K562 (cell line): ENCODE data around the gene PHF1. TPM values are rescaled to one million over a fixed set of nuclear protein-coding genes. Genes with fewer than 3 reads are reported as not detected.

Experiments used
- ATAC-seq: fragments of 200-7000 bp; cut with Tn5 transposase; 3 replicates; pipeline ENCODE4 v1.9.1; 2020; ENCODE audit warnings: moderate library complexity
- BruUV-seq: library from RNA; stranded (reverse); fragments of 400-500 nt; replicated peaks from 2 replicates; lab custom pipeline; 2021; lab: Mats Ljungman, UMichigan
- CTCF ChIA-PET: fragments of 300-600 bp; formaldehyde crosslinking; extraction: SDS; loops from one replicate; lab custom pipeline; 2021; ENCODE audit warnings: low intra/inter-chr PET ratio; lab: Yijun Ruan, JAX
- POLR2A ChIA-PET: fragments of 300-600, 350-650 bp; sonication (Branson Sonifier 250); formaldehyde crosslinking; extraction: SDS; loops from one replicate; lab custom pipeline; 2021; ENCODE audit warnings: antibody characterized with exemption, inconsistent platforms; lab: Yijun Ruan, JAX
- DNase-seq, 4 experiments: peaks; one replicate each; pipeline versions ENCODE4 v3.0.0 to v3.0.0-alpha.2; 2011 to 2018; ENCODE audit warnings: low spot score in 3 of 4, mixed read lengths in 3 of 4; ENCODE audit errors: extremely low read depth in 1 of 4
- FAIRE-seq: peaks from 2 replicates; lab custom pipeline; 2011; peaks lifted over from hg19 to GRCh38; lab: Jason Lieb, UNC
- H2AFZ ChIP-seq: 2 replicates; pipeline ENCODE4 v1.6.0; 2011; ENCODE audit warnings: low read depth, low read length, control low read depth, inconsistent platforms
- H3K27ac ChIP-seq: fragments of 200-600 bp; 3 replicates; pipeline ENCODE4 v1.8.0; 2011; ENCODE audit warnings: low read depth, mild to moderate bottlenecking, control low read depth, inconsistent platforms, low read length, moderate library complexity, mixed read lengths; ENCODE audit errors: extremely low read depth
- H3K27me3 ChIP-seq, 2 experiments: fragments of 300-600 bp in 1 of 2; 2 replicates in 1 of 2; 3 replicates in 1 of 2; pipeline versions ENCODE4 v1.6.0 to v1.8.0; 2011; ENCODE audit warnings: inconsistent platforms in 2 of 2, low read length in 2 of 2, mild to moderate bottlenecking in 1 of 2, mixed read lengths in 1 of 2, moderate library complexity in 1 of 2; ENCODE audit not compliant: control insufficient read depth in 2 of 2, insufficient read depth in 2 of 2
- H3K36me3 ChIP-seq: fragments of 300-600 bp; 3 replicates; pipeline ENCODE4 v1.8.0; 2011; ENCODE audit warnings: mild to moderate bottlenecking, low read length, inconsistent platforms; ENCODE audit not compliant: control insufficient read depth, insufficient read depth
- H3K4me1 ChIP-seq, 2 experiments: fragments of 200-600 bp in 1 of 2; replicated peaks in 1 of 2; 2 replicates in 1 of 2; 3 replicates in 1 of 2; pipeline versions ENCODE4 v1.5.1 to v1.8.0; 2011; ENCODE audit warnings: inconsistent platforms in 2 of 2, low read length in 2 of 2, mild to moderate bottlenecking in 1 of 2, mixed read lengths in 1 of 2, moderate library complexity in 1 of 2; ENCODE audit not compliant: control insufficient read depth in 2 of 2, insufficient read depth in 2 of 2
- H3K4me2 ChIP-seq: 2 replicates; pipeline ENCODE4 v1.6.1; 2011; ENCODE audit warnings: low read length, control low read depth, inconsistent platforms, mixed read lengths; ENCODE audit not compliant: insufficient read depth
- H3K4me3 ChIP-seq: fragments of 200-600 bp; sonication (generic), shearing (Covaris generic); 2 replicates; pipeline ENCODE4 v1.5.1; 2016; ENCODE audit warnings: control low read depth, inconsistent platforms
- H3K79me2 ChIP-seq: fragments of 200-600 bp; 3 replicates; pipeline ENCODE4 v1.8.0; 2011; ENCODE audit warnings: low read length, inconsistent platforms; ENCODE audit not compliant: control insufficient read depth, insufficient read depth
- H3K9ac ChIP-seq, 2 experiments: 2 replicates each; pipeline versions ENCODE4 v1.6.0 to v1.6.1; 2011; ENCODE audit warnings: low read depth in 2 of 2, low read length in 2 of 2, control low read depth in 1 of 2, inconsistent platforms in 1 of 2, mild to moderate bottlenecking in 1 of 2, mixed read lengths in 1 of 2; ENCODE audit not compliant: insufficient read depth in 1 of 2
- H3K9me1 ChIP-seq: one replicate; pipeline ENCODE4 v1.6.0; 2011; ENCODE audit warnings: inconsistent platforms, mild to moderate bottlenecking, low read length, moderate library complexity; ENCODE audit not compliant: control insufficient read depth, insufficient read depth
- H3K9me3 ChIP-seq: replicated peaks from 2 replicates; pipeline ENCODE4 v1.5.1; 2011; ENCODE audit warnings: low read depth, low read length, inconsistent platforms; ENCODE audit not compliant: control insufficient read depth, insufficient read depth
- H4K20me1 ChIP-seq: replicated peaks from 2 replicates; pipeline ENCODE4 v1.6.1; 2011; ENCODE audit warnings: low read length, inconsistent platforms, mixed read lengths; ENCODE audit not compliant: control insufficient read depth, insufficient read depth
- MEIS2 ChIP-seq: fragments of 450-650 bp; IDR thresholded peaks from 2 replicates; pipeline ENCODE4 v1.6.1; 2014; ENCODE audit warnings: mild to moderate bottlenecking; ENCODE audit not compliant: partially characterized antibody
- ZBTB8A ChIP-seq: fragments of 450-650 bp; IDR thresholded peaks from 2 replicates; pipeline ENCODE4 v1.6.1; 2018; ENCODE audit warnings: mild to moderate bottlenecking, moderate library complexity; ENCODE audit not compliant: partially characterized antibody
- ZNF384 ChIP-seq: IDR thresholded peaks from 2 replicates; pipeline ENCODE4 v1.6.1; 2012; ENCODE audit warnings: low read depth, low read length, improper control_type of control experiment
- WGBS: fragments of 100-300 bp; shearing (Covaris generic); methylation state at CpG from one replicate; pipeline ENCODE4 v1.1.6; 2016; ENCODE audit warnings: low coverage, mixed read lengths; ENCODE audit not compliant: insufficient coverage; ENCODE audit errors: missing lambda C conversion rate; 5-methylcytosine and 5-hydroxymethylcytosine counted together
- in situ Hi-C: fragments of 300-500 bp; cut with MboI; formaldehyde crosslinking; loops from 4 replicates; pipeline ENCODE4 v1.15.0; 2018; ENCODE audit warnings: inconsistent platforms, mixed read lengths
- intact Hi-C: fragments of 100-400 bp; cut with micrococcal nuclease; formaldehyde crosslinking; loops from 2 replicates; pipeline ENCODE4 v1.14.2; 2022
- polyA plus RNA-seq, 8 experiments: library from polyadenylated mRNA; depleted of rRNA in 4 of 8; stranded (reverse) in 5 of 8; unstranded in 3 of 8; fragments of >200 nt; fragmentation: Nextera tagmentation in 2 of 8; fragmentation: Illumina TruSeq in 1 of 8; extraction: Ambion mirVana in 2 of 8; extraction: Trizol in 1 of 8; gene quantifications; 2 replicates each; pipeline versions ENCODE4 v1.2.1 to v1.2.3, GENCODE V29; 2011 to 2014; ENCODE audit warnings: inconsistent platforms in 1 of 8, missing spikeins in 1 of 8
- total RNA-seq, 7 experiments: library from RNA; depleted of rRNA in 6 of 7; stranded (reverse); fragments of >200 nt in 6 of 7; fragmentation: Illumina TruSeq in 2 of 7; extraction: Trizol in 2 of 7; gene quantifications; 2 replicates each; pipeline versions ENCODE4 v1.2.1 to v1.2.3, GENCODE V29; 2011 to 2021; ENCODE audit warnings: low replicate concordance in 1 of 7

The PHF1 gene
- total and polyA plus RNA-seq, 9 of the 15 experiments (the other 6 are each of a cell fraction or from before 2014, with no cell fraction given) = 3.7 to 64.2 (median 33.7) TPM

GRCh38 chr6:33373960-33374910 lies 36.6 kb upstream of the PHF1 start:
- WGBS = 56% methylated on average over 8 of the region's 8 CpGs
- ATAC-seq = no peak
- CTCF ChIA-PET = interaction anchor here (0.6 to 0.7 kb wide), 2 partner anchors 9 to 77 kb away, joined by 5 to 7 read pairs; no protein-coding TSS in a partner anchor

More at GRCh38 chr6:33373960-33374910, 36.6 kb upstream of the PHF1 start:
- Histone ChIP-seq H3K9me3 (no peaks in the 10 kb centered on the region), H3K9ac (peak overlapping the region in 1 of 2 experiments; percentile 69; a peak in 1 of 4 replicates), H3K4me3 (no peak overlapping the region), H3K36me3 (no peaks in the 10 kb centered on the region), H3K79me2 (no peaks in the 10 kb centered on the region), H3K9me1 (no peaks in the 10 kb centered on the region), H3K4me1 (peaks cover 44 to 53% of the 10 kb centered on the region in 2 experiments), H3K27me3 (no peaks in the 10 kb centered on the region), H3K27ac (no peak overlapping the region), H2AFZ (peak overlapping the region; percentile 15; the same call in 1 of the 2 replicates), H4K20me1 (no peaks in the 10 kb centered on the region), H3K4me2 (no peak overlapping the region)
- TF ChIP-seq ZBTB8A = no peak
- 0 out of 2 replicates have a peak, but pooled peaks have one; percentile 10 for TF ChIP-seq ZNF384
- peak; percentile 2 for TF ChIP-seq MEIS2
- FAIRE-seq (no peak), DNase-seq (no peak)
- intact Hi-C loops = loop anchor here (10.0 kb wide), 1 partner anchor 51 kb away; the partner anchor contains the start of gene SYNGAP1
- in situ Hi-C loops = no loop called here
- POLR2A ChIA-PET = interaction anchor here (0.5 to 2.1 kb wide), 11 partner anchors 9 to 103 kb away, joined by 3 to 6 read pairs (median 4); partner anchors contain the start of genes RPS18 and VPS52
- no TSS peak for BruUV-seq
